ENCODE data around the gene SPATA16. TPM values are rescaled to one million over a fixed set of nuclear protein-coding genes. Genes with fewer than 3 reads are reported as not detected.

Gene SPATA16
- total and polyA plus RNA-seq, 8 donors, result not detected

GRCh38 chr3:173013219-173013832 lies 127.7 kb downstream of the SPATA16 start:
- intact Hi-C loops (cut with DNase I; ENCODE audit: low total_unique reads), result no loop called here
- H3K4me3 ChIP-seq, result no peak overlapping the region
- peak in 1 of 2 donors; percentile 21 for DNase-seq
- no peaks in the 10 kb centered on the region for H3K27me3 ChIP-seq
- TF ChIP-seq POLR2A (IDR thresholded peaks at IDR 0.05) (no peak), CTCF (IDR thresholded peaks at IDR 0.05) (no peak), EP300 (IDR thresholded peaks at IDR 0.05) (no peak), POLR2AphosphoS5 (IDR thresholded peaks at IDR 0.05) (no peak)
- H3K36me3 ChIP-seq, result no peaks in the 10 kb centered on the region
- no peaks in the 10 kb centered on the region for H3K4me1 ChIP-seq
- H3K9me3 ChIP-seq, result no peaks in the 10 kb centered on the region
- WGBS, 5 donors, result 55 to 60% (median 57%) methylated on average over 3 of the region's 3 CpGs
- no peak overlapping the region for H3K27ac ChIP-seq

GRCh38 chr3:173009410-173009809 lies 131.6 kb downstream of the SPATA16 start:
- 97 to 100% (median 98%) methylated on average over 6 of the region's 6 CpGs for WGBS, 5 donors
- Histone ChIP-seq H3K4me1 (no peaks in the 10 kb centered on the region), H3K27me3 (no peaks in the 10 kb centered on the region), H3K36me3 (no peaks in the 10 kb centered on the region), H3K4me3 (no peak overlapping the region), H3K27ac (no peak overlapping the region), H3K9me3 (no peaks in the 10 kb centered on the region)
- TF ChIP-seq EP300 (IDR thresholded peaks at IDR 0.05) (no peak), CTCF (IDR thresholded peaks at IDR 0.05) (no peak), POLR2A (IDR thresholded peaks at IDR 0.05) (no peak)
- intact Hi-C loops (cut with DNase I; ENCODE audit: low total_unique reads), result no loop called here
- DNase-seq, result no peak

GRCh38 chr3:173008978-173009377 lies 132.1 kb downstream of the SPATA16 start:
- no peak overlapping the region for H3K4me3 ChIP-seq
- no peaks in the 10 kb centered on the region for H3K36me3 ChIP-seq
- 87 to 92% (median 91%) methylated on average over 3 of the region's 3 CpGs for WGBS, 5 donors
- no peaks in the 10 kb centered on the region for H3K27me3 ChIP-seq
- no peak for DNase-seq
- no peaks in the 10 kb centered on the region for H3K9me3 ChIP-seq
- H3K27ac ChIP-seq, result no peak overlapping the region
- no peaks in the 10 kb centered on the region for H3K4me1 ChIP-seq
- intact Hi-C loops (cut with DNase I; ENCODE audit: low total_unique reads), result no loop called here
- TF ChIP-seq POLR2AphosphoS5 (IDR thresholded peaks at IDR 0.05) (no peak), POLR2A (IDR thresholded peaks at IDR 0.05) (no peak), EP300 (IDR thresholded peaks at IDR 0.05) (no peak), CTCF (IDR thresholded peaks at IDR 0.05) (no peak)

GRCh38 chr3:173007079-173007723 lies 133.8 kb downstream of the SPATA16 start:
- Histone ChIP-seq H3K36me3 (no peaks in the 10 kb centered on the region), H3K4me3 (no peak overlapping the region), H3K27me3 (no peaks in the 10 kb centered on the region), H3K27ac (no peak overlapping the region), H3K9me3 (no peaks in the 10 kb centered on the region), H3K4me1 (no peaks in the 10 kb centered on the region)
- 41 to 60% (median 58%) methylated on average over 3 of the region's 3 CpGs for WGBS, 5 donors
- DNase-seq, result no peak
- intact Hi-C loops (cut with DNase I; ENCODE audit: low total_unique reads), result no loop called here
- TF ChIP-seq EP300 (IDR thresholded peaks at IDR 0.05) (no peak), POLR2AphosphoS5 (IDR thresholded peaks at IDR 0.05) (no peak), POLR2A (IDR thresholded peaks at IDR 0.05) (no peak), CTCF (IDR thresholded peaks at IDR 0.05) (no peak)
